22Rv1 (cell line): ENCODE data around the gene GAL3ST2.

Experiments used
- ZFX ChIP-seq: fragments of 450-650 bp; IDR thresholded peaks from 2 replicates; pipeline ENCODE4 v1.6.1; 2017; ENCODE audit warnings: antibody characterized with exemption, borderline replicate concordance
- TF ChIP-seq, protein P1 (sequence below): fragments of 450-650 bp; IDR thresholded peaks from 2 replicates; pipeline ENCODE4 v1.5.1; 2017; ENCODE audit warnings: mild to moderate bottlenecking

DNA sequence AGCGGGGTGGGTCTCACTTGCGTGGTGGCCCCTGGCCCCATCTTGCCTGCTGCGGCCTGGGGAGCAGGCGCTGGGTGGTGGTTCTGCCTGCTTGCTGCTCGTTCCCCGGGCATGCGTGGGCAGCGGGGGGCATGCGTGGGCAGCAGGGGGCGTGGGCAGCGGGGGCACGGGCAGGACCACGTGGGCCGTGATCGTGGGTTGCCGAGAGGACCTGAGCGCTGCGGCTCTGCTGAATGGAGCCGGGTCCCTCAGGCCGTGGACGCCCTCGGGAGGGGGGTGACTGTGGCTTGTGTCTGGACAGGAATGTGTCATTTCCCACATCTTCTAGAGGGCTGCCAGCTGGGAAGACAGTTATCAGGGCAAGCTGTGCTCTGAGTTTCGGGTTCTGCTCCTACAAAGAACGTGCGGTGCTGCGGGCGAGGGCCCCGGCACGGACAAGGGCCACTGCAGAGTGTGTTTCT is 8.3 kb upstream of the GAL3ST2 start:
- TF ChIP-seq, protein P1, sequence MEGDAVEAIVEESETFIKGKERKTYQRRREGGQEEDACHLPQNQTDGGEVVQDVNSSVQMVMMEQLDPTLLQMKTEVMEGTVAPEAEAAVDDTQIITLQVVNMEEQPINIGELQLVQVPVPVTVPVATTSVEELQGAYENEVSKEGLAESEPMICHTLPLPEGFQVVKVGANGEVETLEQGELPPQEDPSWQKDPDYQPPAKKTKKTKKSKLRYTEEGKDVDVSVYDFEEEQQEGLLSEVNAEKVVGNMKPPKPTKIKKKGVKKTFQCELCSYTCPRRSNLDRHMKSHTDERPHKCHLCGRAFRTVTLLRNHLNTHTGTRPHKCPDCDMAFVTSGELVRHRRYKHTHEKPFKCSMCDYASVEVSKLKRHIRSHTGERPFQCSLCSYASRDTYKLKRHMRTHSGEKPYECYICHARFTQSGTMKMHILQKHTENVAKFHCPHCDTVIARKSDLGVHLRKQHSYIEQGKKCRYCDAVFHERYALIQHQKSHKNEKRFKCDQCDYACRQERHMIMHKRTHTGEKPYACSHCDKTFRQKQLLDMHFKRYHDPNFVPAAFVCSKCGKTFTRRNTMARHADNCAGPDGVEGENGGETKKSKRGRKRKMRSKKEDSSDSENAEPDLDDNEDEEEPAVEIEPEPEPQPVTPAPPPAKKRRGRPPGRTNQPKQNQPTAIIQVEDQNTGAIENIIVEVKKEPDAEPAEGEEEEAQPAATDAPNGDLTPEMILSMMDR: no peak
- no peak for TF ChIP-seq ZFX
